GM12878 (cell line): ENCODE results near the gene PKD2.

Experiments used
- CTCF ChIP-seq, 3 experiments: IDR thresholded peaks in 2 of 3; conservative IDR thresholded peaks in 1 of 3; 2 replicates each; pipeline ENCODE4 v1.5.1; 2011; ENCODE audit warnings: low read depth in 3 of 3, low read length in 3 of 3, mild to moderate bottlenecking in 3 of 3, control low read depth in 2 of 3, moderate library complexity in 2 of 3, inconsistent platforms in 1 of 3, mixed read lengths in 1 of 3; ENCODE audit not compliant: control insufficient read depth in 2 of 3, insufficient read depth in 1 of 3; ENCODE audit errors: extremely low read depth in 1 of 3
- KDM1A ChIP-seq: fragments of 200-600 bp; sonication (generic); IDR thresholded peaks from 2 replicates; pipeline ENCODE4 v1.6.1; 2016; ENCODE audit warnings: borderline replicate concordance
- MAX ChIP-seq: IDR thresholded peaks from 2 replicates; pipeline ENCODE4 v1.6.1; 2012; ENCODE audit warnings: low read depth, low read length, improper control_type of control experiment
- MYB ChIP-seq: fragments of 150-350 bp; IDR thresholded peaks from 2 replicates; pipeline ENCODE4 v1.6.1; 2014; ENCODE audit warnings: mild to moderate bottlenecking, low read depth, low read length, borderline replicate concordance
- MYC ChIP-seq: IDR thresholded peaks from 2 replicates; pipeline ENCODE4 v1.6.1; 2011; ENCODE audit warnings: mild to moderate bottlenecking, low read length, moderate library complexity, inconsistent platforms; ENCODE audit not compliant: insufficient read depth, insufficient replicate concordance, insufficient read length, severe bottlenecking
- REST ChIP-seq: IDR thresholded peaks from 2 replicates; pipeline ENCODE4 v1.6.1; 2012; ENCODE audit warnings: mild to moderate bottlenecking, low read depth, low read length
- RFX5 ChIP-seq: IDR thresholded peaks from 2 replicates; pipeline ENCODE4 v1.6.1; 2011; ENCODE audit warnings: low read depth, low read length, improper control_type of control experiment
- TARDBP ChIP-seq: IDR thresholded peaks from 2 replicates; pipeline ENCODE4 v1.6.1; 2016; ENCODE audit warnings: borderline replicate concordance
- YBX1 ChIP-seq: fragments of 450-650 bp; IDR thresholded peaks from 2 replicates; pipeline ENCODE4 v1.6.1; 2016; ENCODE audit warnings: antibody characterized with exemption

GRCh38 chr4:88097781-88098180, 90.3 kb downstream of the PKD2 start:
- TF ChIP-seq KDM1A (no peak), YBX1 (no peak), REST (no peak), TARDBP (no peak), MAX (no peak), CTCF (IDR thresholded peaks at IDR 0.05 in 2 of 3, conservative IDR thresholded peaks at IDR 0.05 in 1 of 3; ENCODE audit: control insufficient read depth in 2 of 3, extremely low read depth in 1 of 3, insufficient read depth in 1 of 3, low read depth in 3 of 3, low read length in 3 of 3) (no peak), MYC (no peak), MYB (no peak), RFX5 (no peak)
